ENCODE data around the gene SRI.

The SRI gene

GRCh38 chr7:88229302-88229995 lies 9.6 kb upstream of the SRI start:
- no peak for TF ChIP-seq CTCF (conservative IDR thresholded peaks at IDR 0.05; ENCODE audit: low read depth, low read length)
- H4K20me1 ChIP-seq (ENCODE audit: insufficient read depth), result no peaks in the 10 kb centered on the region
- H3K4me1 ChIP-seq (ENCODE audit: low read depth, poor library complexity, severe bottlenecking), result no peaks in the 10 kb centered on the region
- H3K4me3 ChIP-seq (IDR thresholded peaks at IDR 0.05; ENCODE audit: insufficient read depth, low read depth, low read length), result no peak overlapping the region
- H3K27ac ChIP-seq, result no peak overlapping the region
- no peak overlapping the region for H3K4me2 ChIP-seq
- no peaks in the 10 kb centered on the region for H3K79me2 ChIP-seq (ENCODE audit: insufficient read depth, low read depth)
- no peaks in the 10 kb centered on the region for H3K27me3 ChIP-seq (ENCODE audit: insufficient read depth, low read depth)
- no peak overlapping the region for H3K9ac ChIP-seq
- no peaks in the 10 kb centered on the region for H3K36me3 ChIP-seq (ENCODE audit: insufficient read depth)
- H2AFZ ChIP-seq (ENCODE audit: low read depth), result no peak overlapping the region

- Histone ChIP-seq H3K79me2 (ENCODE audit: insufficient read depth, low read depth) (no peaks in the 10 kb centered on the region), H3K4me3 (IDR thresholded peaks at IDR 0.05; ENCODE audit: insufficient read depth, low read depth, low read length) (no peak overlapping the region), H3K27ac (no peak overlapping the region), H3K27me3 (ENCODE audit: insufficient read depth, low read depth) (no peaks in the 10 kb centered on the region), H2AFZ (ENCODE audit: low read depth) (no peak overlapping the region), H3K4me2 (no peak overlapping the region), H4K20me1 (ENCODE audit: insufficient read depth) (no peaks in the 10 kb centered on the region), H3K9ac (no peak overlapping the region), H3K36me3 (ENCODE audit: insufficient read depth) (no peaks in the 10 kb centered on the region), H3K4me1 (ENCODE audit: low read depth, poor library complexity, severe bottlenecking) (no peaks in the 10 kb centered on the region)
- TF ChIP-seq CTCF (conservative IDR thresholded peaks at IDR 0.05; ENCODE audit: low read depth, low read length), result no peak
Measured at GRCh38 chr7:88226886-88227516, 7.2 kb upstream of the SRI start.

GRCh38 chr7:88226201-88226600 lies 6.4 kb upstream of the SRI start:
- no peak overlapping the region for H3K9ac ChIP-seq
- H3K79me2 ChIP-seq (ENCODE audit: insufficient read depth, low read depth), result no peaks in the 10 kb centered on the region
- no peaks in the 10 kb centered on the region for H3K36me3 ChIP-seq (ENCODE audit: insufficient read depth)
- no peak overlapping the region for H3K27ac ChIP-seq
- H2AFZ ChIP-seq (ENCODE audit: low read depth), result no peak overlapping the region
- peaks cover under 1% of the 10 kb centered on the region for H3K4me1 ChIP-seq (ENCODE audit: low read depth, poor library complexity, severe bottlenecking)
- TF ChIP-seq CTCF (conservative IDR thresholded peaks at IDR 0.05; ENCODE audit: low read depth, low read length), result no peak
- no peaks in the 10 kb centered on the region for H3K27me3 ChIP-seq (ENCODE audit: insufficient read depth, low read depth)
- H3K4me2 ChIP-seq, result no peak overlapping the region
- H3K4me3 ChIP-seq (IDR thresholded peaks at IDR 0.05; ENCODE audit: insufficient read depth, low read depth, low read length), result no peak overlapping the region
- H4K20me1 ChIP-seq (ENCODE audit: insufficient read depth), result no peaks in the 10 kb centered on the region

- H4K20me1 ChIP-seq (ENCODE audit: insufficient read depth), result no peaks in the 10 kb centered on the region
- no peak overlapping the region for H3K9ac ChIP-seq
- no peaks in the 10 kb centered on the region for H3K36me3 ChIP-seq (ENCODE audit: insufficient read depth)
- no peak overlapping the region for H3K27ac ChIP-seq
- H3K4me2 ChIP-seq, result no peak overlapping the region
- H3K4me3 ChIP-seq (IDR thresholded peaks at IDR 0.05; ENCODE audit: insufficient read depth, low read depth, low read length), result no peak overlapping the region
- H2AFZ ChIP-seq (ENCODE audit: low read depth), result no peak overlapping the region
- H3K79me2 ChIP-seq (ENCODE audit: insufficient read depth, low read depth), result no peaks in the 10 kb centered on the region
- TF ChIP-seq CTCF (conservative IDR thresholded peaks at IDR 0.05; ENCODE audit: low read depth, low read length), result no peak
- no peaks in the 10 kb centered on the region for H3K27me3 ChIP-seq (ENCODE audit: insufficient read depth, low read depth)
- peaks cover 9% of the 10 kb centered on the region for H3K4me1 ChIP-seq (ENCODE audit: low read depth, poor library complexity, severe bottlenecking)
Measured at GRCh38 chr7:88224601-88225275, 4.9 kb upstream of the SRI start.

All from KMS-11 (cell line).